Astrocyte (in vitro differentiated cells and primary cell): ENCODE data around the gene M6PR. TPM values are rescaled to one million over a fixed set of nuclear protein-coding genes. Genes with fewer than 3 reads are reported as not detected.

Experiments used
- DNase-seq: peaks from one replicate; pipeline ENCODE4 v3.0.0-alpha.2; 2010; ENCODE audit warnings: low read depth
- FAIRE-seq: peaks from 2 replicates; lab custom pipeline; 2011; peaks lifted over from hg19 to GRCh38; lab: Jason Lieb, UNC
- H2AFZ ChIP-seq: 2 replicates; pipeline ENCODE4 v1.6.0; 2012; ENCODE audit warnings: low read depth, low read length, inconsistent platforms
- H3K27ac ChIP-seq: 2 replicates; pipeline ENCODE4 v1.5.1; 2011; ENCODE audit warnings: low read depth, low read length, inconsistent platforms
- H3K27me3 ChIP-seq: 2 replicates; pipeline ENCODE4 v1.6.0; 2011; ENCODE audit warnings: low read length, inconsistent platforms; ENCODE audit not compliant: insufficient read depth
- H3K36me3 ChIP-seq: 2 replicates; pipeline ENCODE4 v1.5.1; 2011; ENCODE audit warnings: low read length, inconsistent platforms; ENCODE audit not compliant: insufficient read depth
- H3K4me1 ChIP-seq: 2 replicates; pipeline ENCODE4 v1.5.1; 2011; ENCODE audit warnings: low read length, inconsistent platforms; ENCODE audit not compliant: insufficient read depth
- H3K4me2 ChIP-seq: 2 replicates; pipeline ENCODE4 v1.6.0; 2012; ENCODE audit warnings: low read length, inconsistent platforms
- H3K4me3 ChIP-seq: 2 replicates; pipeline ENCODE4 v1.5.1; 2011; ENCODE audit warnings: low read depth, mild to moderate bottlenecking, low read length, inconsistent platforms; ENCODE audit not compliant: insufficient read depth
- H3K79me2 ChIP-seq: 2 replicates; pipeline ENCODE4 v1.6.0; 2012; ENCODE audit warnings: mild to moderate bottlenecking, low read length, inconsistent platforms; ENCODE audit not compliant: insufficient read depth
- H3K9ac ChIP-seq: 2 replicates; pipeline ENCODE4 v1.6.0; 2012; ENCODE audit warnings: mild to moderate bottlenecking, low read length, inconsistent platforms
- H3K9me3 ChIP-seq: 2 replicates; pipeline ENCODE4 v1.5.1; 2012; ENCODE audit warnings: low read depth, mild to moderate bottlenecking, low read length, inconsistent platforms; ENCODE audit not compliant: insufficient read depth
- H4K20me1 ChIP-seq: 2 replicates; pipeline ENCODE4 v1.6.0; 2012; ENCODE audit warnings: low read length, inconsistent platforms; ENCODE audit not compliant: insufficient read depth
- H3K27ac Mint-ChIP-seq: one replicate; pipeline ENCODE4 v1.8.0; 2021; ENCODE audit warnings: mild to moderate bottlenecking, mixed read lengths; ENCODE audit not compliant: unreplicated experiment
- H3K27me3 Mint-ChIP-seq: one replicate; pipeline ENCODE4 v1.8.0; 2021; ENCODE audit warnings: low read depth, mixed read lengths; ENCODE audit not compliant: unreplicated experiment
- H3K36me3 Mint-ChIP-seq: one replicate; pipeline ENCODE4 v1.8.0; 2021; ENCODE audit warnings: low read depth, mixed read lengths; ENCODE audit not compliant: unreplicated experiment
- H3K4me1 Mint-ChIP-seq: one replicate; pipeline ENCODE4 v1.8.0; 2021; ENCODE audit warnings: low read depth, mixed read lengths; ENCODE audit not compliant: unreplicated experiment
- H3K4me3 Mint-ChIP-seq: one replicate; pipeline ENCODE4 v1.8.0; 2021; ENCODE audit warnings: mild to moderate bottlenecking, moderate library complexity, mixed read lengths; ENCODE audit not compliant: unreplicated experiment
- H3K9me3 Mint-ChIP-seq: one replicate; pipeline ENCODE4 v1.8.0; 2021; ENCODE audit warnings: mild to moderate bottlenecking, mixed read lengths; ENCODE audit not compliant: unreplicated experiment
- CTCF ChIP-seq: IDR thresholded peaks from 2 replicates; pipeline ENCODE4 v1.5.1; 2011; ENCODE audit warnings: low read depth, mild to moderate bottlenecking, inconsistent platforms, low read length, moderate library complexity; ENCODE audit not compliant: insufficient read depth
- EZH2 ChIP-seq: IDR thresholded peaks from 2 replicates; pipeline ENCODE4 v1.6.1; 2012; ENCODE audit warnings: mild to moderate bottlenecking, low read length, inconsistent platforms; ENCODE audit not compliant: insufficient read depth
- total RNA-seq: library from RNA; stranded (reverse); gene quantifications from 2 replicates; pipeline ENCODE4 v1.2.1, GENCODE V29; 2021

M6PR gene
- total RNA-seq, 1 donor from 2014 or later, result 159 TPM

- DNase-seq (no peak), FAIRE-seq (no peak)
- Histone ChIP-seq H2AFZ (no peak overlapping the region), H3K9ac (no peak overlapping the region), H3K27ac (no peak overlapping the region), H3K4me2 (no peak overlapping the region), H3K9me3 (no peaks in the 10 kb centered on the region), H3K79me2 (no peaks in the 10 kb centered on the region), H3K36me3 (no peaks in the 10 kb centered on the region), H3K4me3 (no peak overlapping the region), H3K4me1 (no peaks in the 10 kb centered on the region), H3K27me3 (no peaks in the 10 kb centered on the region), H4K20me1 (no peaks in the 10 kb centered on the region)
- H3K36me3 Mint-ChIP-seq, result no peaks in the 10 kb centered on the region
- TF ChIP-seq EZH2, result no peak
- no peak for TF ChIP-seq CTCF
- no peaks in the 10 kb centered on the region for H3K9me3 Mint-ChIP-seq
- no peak overlapping the region for H3K4me3 Mint-ChIP-seq
- H3K27me3 Mint-ChIP-seq, result no peaks in the 10 kb centered on the region
- no peak overlapping the region for H3K27ac Mint-ChIP-seq
- H3K4me1 Mint-ChIP-seq, result peaks cover under 1% of the 10 kb centered on the region
These were observed 42.2 kb upstream of the M6PR start for GRCh38 chr12:8991371-8992345.

- no peak within 1 kb of the TSS for H3K27ac Mint-ChIP-seq
- no peak for TF ChIP-seq CTCF
- TF ChIP-seq EZH2, result no peak
- H3K4me3 Mint-ChIP-seq, result no peak within 1 kb of the TSS
- Histone ChIP-seq H3K36me3 (no peaks in the 10 kb centered on the region), H3K79me2 (no peaks in the 10 kb centered on the region), H3K27me3 (no peaks in the 10 kb centered on the region), H2AFZ (no peak within 1 kb of the TSS), H3K4me2 (no peak within 1 kb of the TSS), H3K4me1 (no peaks in the 10 kb centered on the region), H3K27ac (no peak within 1 kb of the TSS), H3K9ac (no peak within 1 kb of the TSS), H3K9me3 (no peaks in the 10 kb centered on the region), H4K20me1 (no peaks in the 10 kb centered on the region), H3K4me3 (no peak within 1 kb of the TSS)
- no peak for DNase-seq
- H3K27me3 Mint-ChIP-seq, result no peaks in the 10 kb centered on the region
- no peaks in the 10 kb centered on the region for H3K36me3 Mint-ChIP-seq
- H3K9me3 Mint-ChIP-seq, result no peaks in the 10 kb centered on the region
- H3K4me1 Mint-ChIP-seq, result no peaks in the 10 kb centered on the region
- no peak for FAIRE-seq
These were observed 40.0 kb upstream of the M6PR start, which contains the start of gene KLRG1 for GRCh38 chr12:8989413-8989812. Gene KLRG1, plus strand, starts transcription at chr12:8989546. Its CDS starts 90 bp downstream, at chr12:8989636.

GRCh38 chr12:8987685-8988084 is 38.2 kb upstream of the M6PR start:
- DNase-seq (no peak), FAIRE-seq (no peak)
- H3K9me3 Mint-ChIP-seq, result no peaks in the 10 kb centered on the region
- Histone ChIP-seq H3K27me3 (no peaks in the 10 kb centered on the region), H3K27ac (no peak overlapping the region), H4K20me1 (no peaks in the 10 kb centered on the region), H3K4me2 (no peak overlapping the region), H3K9ac (no peak overlapping the region), H3K36me3 (no peaks in the 10 kb centered on the region), H3K4me3 (no peak overlapping the region), H3K4me1 (no peaks in the 10 kb centered on the region), H3K9me3 (no peaks in the 10 kb centered on the region), H3K79me2 (no peaks in the 10 kb centered on the region), H2AFZ (no peak overlapping the region)
- H3K27ac Mint-ChIP-seq, result no peak overlapping the region
- no peaks in the 10 kb centered on the region for H3K36me3 Mint-ChIP-seq
- H3K4me1 Mint-ChIP-seq, result no peaks in the 10 kb centered on the region
- TF ChIP-seq EZH2 (no peak), CTCF (no peak)
- H3K4me3 Mint-ChIP-seq, result no peak overlapping the region
- no peaks in the 10 kb centered on the region for H3K27me3 Mint-ChIP-seq
